Left lung (tissue), 10 donors: ENCODE measurements around the gene ACP6. TPM values are rescaled to one million over a fixed set of nuclear protein-coding genes. Genes with fewer than 3 reads are reported as not detected.
"Not testable (repeated sequence)": the region's sequence is repeated elsewhere in the genome, so short reads cannot be mapped to it uniquely, and the experiment has no call there.

Experiments
- ATAC-seq: fragments of 200-7000 bp; cut with Tn5 transposase; one replicate; pipeline ENCODE4 v1.9.1; 2020; ENCODE audit warnings: moderate library complexity
- DNase-seq, 4 donors: peaks; one replicate each; pipeline ENCODE4 v3.0.0-alpha.2; 2013 to 2020
- H3K27ac ChIP-seq, 2 donors: fragments of 200-600 bp; sonication (generic) in 1 of 2; one replicate each; pipeline versions ENCODE4 v1.5.0 to v1.8.0; 2020 to 2021
- H3K27me3 ChIP-seq, 2 donors: fragments of 200-600 bp; sonication (generic) in 1 of 2; one replicate each; pipeline versions ENCODE4 v1.5.0 to v1.8.0; 2020 to 2021
- H3K36me3 ChIP-seq, 2 donors: fragments of 200-600 bp; sonication (generic) in 1 of 2; one replicate each; pipeline versions ENCODE4 v1.5.0 to v1.8.0; 2020 to 2021
- H3K4me1 ChIP-seq, 2 donors: fragments of 200-600 bp; one replicate each; pipeline ENCODE4 v1.8.0; 2021
- H3K4me3 ChIP-seq, 2 donors: fragments of 200-600 bp; sonication (generic) in 1 of 2; one replicate each; pipeline versions ENCODE4 v1.5.0 to v1.8.0; 2020 to 2021; ENCODE audit warnings: mild to moderate bottlenecking in 1 of 2
- H3K9me3 ChIP-seq, 2 donors: fragments of 200-600 bp; sonication (generic) in 1 of 2; one replicate each; pipeline versions ENCODE4 v1.5.0 to v1.8.0; 2020 to 2021
- CTCF ChIP-seq, 2 donors: fragments of 200-600 bp; sonication (generic) in 1 of 2; IDR thresholded peaks; one replicate each; pipeline versions ENCODE4 v1.5.0 to v1.8.0; 2021; ENCODE audit warnings: antibody characterized with exemption in 2 of 2
- intact Hi-C, 2 donors: fragments of 100-400 bp; cut with DNase I; formaldehyde crosslinking; loops; one replicate each; pipeline versions ENCODE4 v1.11.2 to v1.14.2; 2022
- polyA plus RNA-seq, 6 donors: library from polyadenylated mRNA; unstranded; fragments of 120-200 nt; gene quantifications; one replicate each; pipeline ENCODE4 v1.2.1, GENCODE V29; 2013; ENCODE audit not compliant: insufficient read length in 6 of 6
- total RNA-seq, 2 donors: library from RNA; stranded (reverse); fragmentation: NEBNext Ultra II Directional; extraction: Animal tissue kit (Norgen Biotek cat#: 25700); gene quantifications; one replicate each; pipeline ENCODE4 v1.2.1, GENCODE V29; 2021
- donor health status: DM: no; HTN: yes; CAD: no.
- donor health status: DM: no; HTN: no; CAD: no.

ACP6 gene
- total and polyA plus RNA-seq, 8 donors = 14.1 to 25.2 (median 22.8) TPM

- Histone ChIP-seq H3K9me3 (no peaks in the 10 kb centered on the region), H3K4me1 (peaks cover 0 to 13% of the 10 kb centered on the region in 2 donors), H3K36me3 (peaks cover 0 to 52% of the 10 kb centered on the region in 2 donors), H3K27ac (no peak overlapping the region), H3K4me3 (no peak overlapping the region), H3K27me3 (no peaks in the 10 kb centered on the region)
- ATAC-seq (no peak), DNase-seq (no peak)
- TF ChIP-seq CTCF (IDR thresholded peaks at IDR 0.05) = no peak
- intact Hi-C loops = no loop called here
Observed at GRCh38 chr1:147622731-147623130, 47.6 kb downstream of the ACP6 start.

GRCh38 chr1:147620543-147620942, 49.8 kb downstream of the ACP6 start:
- H3K4me3 ChIP-seq = no peak overlapping the region
- H3K4me1 ChIP-seq = peaks cover 0 to 6% of the 10 kb centered on the region in 2 donors
- H3K36me3 ChIP-seq = peaks cover 0 to 70% of the 10 kb centered on the region in 2 donors
- no peaks in the 10 kb centered on the region for H3K9me3 ChIP-seq
- no peaks in the 10 kb centered on the region for H3K27me3 ChIP-seq
- no peak for DNase-seq
- intact Hi-C loops = no loop called here
- no peak for TF ChIP-seq CTCF (IDR thresholded peaks at IDR 0.05)
- no peak overlapping the region for H3K27ac ChIP-seq
- no peak for ATAC-seq

GRCh38 chr1:147619741-147620140, 50.6 kb downstream of the ACP6 start:
- ATAC-seq (no peak), DNase-seq (no peak)
- peaks cover 0 to 74% of the 10 kb centered on the region in 2 donors for H3K36me3 ChIP-seq
- no peak for TF ChIP-seq CTCF (IDR thresholded peaks at IDR 0.05)
- no peaks in the 10 kb centered on the region for H3K4me1 ChIP-seq
- no peak overlapping the region for H3K4me3 ChIP-seq
- intact Hi-C loops = no loop called here
- H3K9me3 ChIP-seq = no peaks in the 10 kb centered on the region
- H3K27ac ChIP-seq = no peak overlapping the region
- H3K27me3 ChIP-seq = no peaks in the 10 kb centered on the region

- no peak for ATAC-seq
- no peak for DNase-seq
- H3K4me1 ChIP-seq = no peaks in the 10 kb centered on the region
- no peak overlapping the region for H3K27ac ChIP-seq
- no peak for TF ChIP-seq CTCF (IDR thresholded peaks at IDR 0.05)
- no peaks in the 10 kb centered on the region for H3K9me3 ChIP-seq
- H3K36me3 ChIP-seq = peaks cover 0 to 67% of the 10 kb centered on the region in 2 donors
- intact Hi-C loops = no loop called here
- no peaks in the 10 kb centered on the region for H3K27me3 ChIP-seq
- no peak overlapping the region for H3K4me3 ChIP-seq
Observed at GRCh38 chr1:147618771-147619170, 51.6 kb downstream of the ACP6 start.

- H3K4me1 ChIP-seq = no peaks in the 10 kb centered on the region
- no peaks in the 10 kb centered on the region for H3K9me3 ChIP-seq
- intact Hi-C loops = no loop called here
- H3K4me3 ChIP-seq = no peak overlapping the region
- DNase-seq (no peak), ATAC-seq (no peak)
- no peaks in the 10 kb centered on the region for H3K27me3 ChIP-seq
- no peak overlapping the region for H3K27ac ChIP-seq
- TF ChIP-seq CTCF (IDR thresholded peaks at IDR 0.05) = no peak
- H3K36me3 ChIP-seq = peaks cover 0 to 70% of the 10 kb centered on the region in 2 donors
Observed at GRCh38 chr1:147618077-147618569, 52.2 kb downstream of the ACP6 start.

GRCh38 chr1:147614966-147615365, 55.4 kb downstream of the ACP6 start:
- H3K4me3 ChIP-seq, DNase-seq, ATAC-seq, H3K9me3 ChIP-seq, H3K27me3 ChIP-seq, H3K27ac ChIP-seq, H3K4me1 ChIP-seq, intact Hi-C loops: not testable (repeated sequence)
- H3K36me3 ChIP-seq = peaks cover 0 to 71% of the 10 kb centered on the region in 2 donors
